K562 (cell line): Measurements from ENCODE around the gene ERG28. TPM values are rescaled to one million over a fixed set of nuclear protein-coding genes. Genes with fewer than 3 reads are reported as not detected.
A peak's percentile ranks its signal among the peaks of the same experiment; 100 is the strongest.
"Not testable (repeated sequence)": the region's sequence is repeated elsewhere in the genome, so short reads cannot be mapped to it uniquely, and the experiment has no call there.

Source experiments
- ATAC-seq: fragments of 200-7000 bp; cut with Tn5 transposase; 3 replicates; pipeline ENCODE4 v1.9.1; 2020; ENCODE audit warnings: moderate library complexity
- BruUV-seq: library from RNA; stranded (reverse); fragments of 400-500 nt; replicated peaks from 2 replicates; lab custom pipeline; 2021; lab: Mats Ljungman, UMichigan
- CTCF ChIA-PET: fragments of 300-600 bp; formaldehyde crosslinking; extraction: SDS; loops from one replicate; lab custom pipeline; 2021; ENCODE audit warnings: low intra/inter-chr PET ratio; lab: Yijun Ruan, JAX
- POLR2A ChIA-PET: fragments of 300-600, 350-650 bp; sonication (Branson Sonifier 250); formaldehyde crosslinking; extraction: SDS; loops from one replicate; lab custom pipeline; 2021; ENCODE audit warnings: antibody characterized with exemption, inconsistent platforms; lab: Yijun Ruan, JAX
- DNase-seq, 4 experiments: peaks; one replicate each; pipeline versions ENCODE4 v3.0.0 to v3.0.0-alpha.2; 2011 to 2018; ENCODE audit warnings: low spot score in 3 of 4, mixed read lengths in 3 of 4; ENCODE audit errors: extremely low read depth in 1 of 4
- FAIRE-seq: peaks from 2 replicates; lab custom pipeline; 2011; peaks lifted over from hg19 to GRCh38; lab: Jason Lieb, UNC
- H2AFZ ChIP-seq: 2 replicates; pipeline ENCODE4 v1.6.0; 2011; ENCODE audit warnings: low read depth, low read length, control low read depth, inconsistent platforms
- H3K27ac ChIP-seq: fragments of 200-600 bp; 3 replicates; pipeline ENCODE4 v1.8.0; 2011; ENCODE audit warnings: low read depth, mild to moderate bottlenecking, control low read depth, inconsistent platforms, low read length, moderate library complexity, mixed read lengths; ENCODE audit errors: extremely low read depth
- H3K27me3 ChIP-seq, 2 experiments: fragments of 300-600 bp in 1 of 2; 2 replicates in 1 of 2; 3 replicates in 1 of 2; pipeline versions ENCODE4 v1.6.0 to v1.8.0; 2011; ENCODE audit warnings: inconsistent platforms in 2 of 2, low read length in 2 of 2, mild to moderate bottlenecking in 1 of 2, mixed read lengths in 1 of 2, moderate library complexity in 1 of 2; ENCODE audit not compliant: control insufficient read depth in 2 of 2, insufficient read depth in 2 of 2
- H3K36me3 ChIP-seq: fragments of 300-600 bp; 3 replicates; pipeline ENCODE4 v1.8.0; 2011; ENCODE audit warnings: mild to moderate bottlenecking, low read length, inconsistent platforms; ENCODE audit not compliant: control insufficient read depth, insufficient read depth
- H3K4me1 ChIP-seq, 2 experiments: fragments of 200-600 bp in 1 of 2; replicated peaks in 1 of 2; 2 replicates in 1 of 2; 3 replicates in 1 of 2; pipeline versions ENCODE4 v1.5.1 to v1.8.0; 2011; ENCODE audit warnings: inconsistent platforms in 2 of 2, low read length in 2 of 2, mild to moderate bottlenecking in 1 of 2, mixed read lengths in 1 of 2, moderate library complexity in 1 of 2; ENCODE audit not compliant: control insufficient read depth in 2 of 2, insufficient read depth in 2 of 2
- H3K4me2 ChIP-seq: 2 replicates; pipeline ENCODE4 v1.6.1; 2011; ENCODE audit warnings: low read length, control low read depth, inconsistent platforms, mixed read lengths; ENCODE audit not compliant: insufficient read depth
- H3K4me3 ChIP-seq: fragments of 200-600 bp; sonication (generic), shearing (Covaris generic); 2 replicates; pipeline ENCODE4 v1.5.1; 2016; ENCODE audit warnings: control low read depth, inconsistent platforms
- H3K79me2 ChIP-seq: fragments of 200-600 bp; 3 replicates; pipeline ENCODE4 v1.8.0; 2011; ENCODE audit warnings: low read length, inconsistent platforms; ENCODE audit not compliant: control insufficient read depth, insufficient read depth
- H3K9ac ChIP-seq, 2 experiments: 2 replicates each; pipeline versions ENCODE4 v1.6.0 to v1.6.1; 2011; ENCODE audit warnings: low read depth in 2 of 2, low read length in 2 of 2, control low read depth in 1 of 2, inconsistent platforms in 1 of 2, mild to moderate bottlenecking in 1 of 2, mixed read lengths in 1 of 2; ENCODE audit not compliant: insufficient read depth in 1 of 2
- H3K9me1 ChIP-seq: one replicate; pipeline ENCODE4 v1.6.0; 2011; ENCODE audit warnings: inconsistent platforms, mild to moderate bottlenecking, low read length, moderate library complexity; ENCODE audit not compliant: control insufficient read depth, insufficient read depth
- H3K9me3 ChIP-seq: replicated peaks from 2 replicates; pipeline ENCODE4 v1.5.1; 2011; ENCODE audit warnings: low read depth, low read length, inconsistent platforms; ENCODE audit not compliant: control insufficient read depth, insufficient read depth
- H4K20me1 ChIP-seq: replicated peaks from 2 replicates; pipeline ENCODE4 v1.6.1; 2011; ENCODE audit warnings: low read length, inconsistent platforms, mixed read lengths; ENCODE audit not compliant: control insufficient read depth, insufficient read depth
- DNMT1 ChIP-seq: fragments of 450-650 bp; IDR thresholded peaks from 2 replicates; pipeline ENCODE4 v1.6.1; 2016; ENCODE audit warnings: antibody characterized with exemption, mild to moderate bottlenecking
- FOXJ2 ChIP-seq: fragments of 200-800 bp; sonication (Bioruptor generic); IDR thresholded peaks from 2 replicates; pipeline ENCODE4 v1.6.1; 2016; ENCODE audit warnings: missing genetic modification characterization, missing compliant biosample characterization
- HEY1 ChIP-seq: fragments of 250-450 bp; sonication (Bioruptor Pico); IDR thresholded peaks from 2 replicates; pipeline ENCODE4 v1.5.0; 2020; ENCODE audit warnings: mild to moderate bottlenecking, moderate library complexity, borderline replicate concordance
- ILK ChIP-seq: fragments of 450-650 bp; IDR thresholded peaks from 2 replicates; pipeline ENCODE4 v1.6.1; 2016; ENCODE audit warnings: missing genetic modification characterization, low read depth, mild to moderate bottlenecking, missing compliant biosample characterization, moderate library complexity, borderline replicate concordance
- KHSRP ChIP-seq: fragments of 450-650 bp; IDR thresholded peaks from 2 replicates; pipeline ENCODE4 v1.6.1; 2017
- MAX ChIP-seq: sonication (generic); formaldehyde crosslinking; IDR thresholded peaks from 2 replicates; pipeline ENCODE4 v1.9.0; 2022; ENCODE audit warnings: mild to moderate bottlenecking, missing genetic modification reagents
- PTTG1 ChIP-seq: fragments of 450-650 bp; IDR thresholded peaks from 2 replicates; pipeline ENCODE4 v1.6.1; 2016; ENCODE audit warnings: low read depth, mild to moderate bottlenecking, missing genetic modification characterization, missing compliant biosample characterization
- TARDBP ChIP-seq: fragments of 450-650 bp; IDR thresholded peaks from 2 replicates; pipeline ENCODE4 v1.6.1; 2016
- U2AF2 ChIP-seq: fragments of 200-400 bp; formaldehyde crosslinking; optimal IDR thresholded peaks from 2 replicates; pipeline ENCODE3; 2017; ENCODE audit warnings: low read depth, mild to moderate bottlenecking, low read length
- ZBTB33 ChIP-seq: sonication (generic); formaldehyde crosslinking; IDR thresholded peaks from 2 replicates; pipeline ENCODE4 v1.8.1; 2023; ENCODE audit warnings: mild to moderate bottlenecking, missing genetic modification reagents
- ZNF124 ChIP-seq: sonication (generic); formaldehyde crosslinking; IDR thresholded peaks from 2 replicates; pipeline ENCODE4 v1.8.1; 2022; ENCODE audit warnings: missing genetic modification reagents
- ZNF408 ChIP-seq: fragments of 250-450 bp; sonication (Bioruptor Pico); IDR thresholded peaks from 2 replicates; pipeline ENCODE4 v1.4.0; 2020; ENCODE audit warnings: low read depth, mild to moderate bottlenecking, moderate library complexity
- ZNF695 ChIP-seq: fragments of 450-650 bp; formaldehyde crosslinking; IDR thresholded peaks from 2 replicates; pipeline ENCODE4 v1.4.0; 2020; ENCODE audit warnings: mild to moderate bottlenecking, moderate library complexity
- WGBS: fragments of 100-300 bp; shearing (Covaris generic); methylation state at CpG from one replicate; pipeline ENCODE4 v1.1.6; 2016; ENCODE audit warnings: low coverage, mixed read lengths; ENCODE audit not compliant: insufficient coverage; ENCODE audit errors: missing lambda C conversion rate; 5-methylcytosine and 5-hydroxymethylcytosine counted together
- in situ Hi-C: fragments of 300-500 bp; cut with MboI; formaldehyde crosslinking; loops from 4 replicates; pipeline ENCODE4 v1.15.0; 2018; ENCODE audit warnings: inconsistent platforms, mixed read lengths
- intact Hi-C: fragments of 100-400 bp; cut with micrococcal nuclease; formaldehyde crosslinking; loops from 2 replicates; pipeline ENCODE4 v1.14.2; 2022
- polyA plus RNA-seq, 8 experiments: library from polyadenylated mRNA; depleted of rRNA in 4 of 8; stranded (reverse) in 5 of 8; unstranded in 3 of 8; fragments of >200 nt; fragmentation: Nextera tagmentation in 2 of 8; fragmentation: Illumina TruSeq in 1 of 8; extraction: Ambion mirVana in 2 of 8; extraction: Trizol in 1 of 8; gene quantifications; 2 replicates each; pipeline versions ENCODE4 v1.2.1 to v1.2.3, GENCODE V29; 2011 to 2014; ENCODE audit warnings: inconsistent platforms in 1 of 8, missing spikeins in 1 of 8
- total RNA-seq, 7 experiments: library from RNA; depleted of rRNA in 6 of 7; stranded (reverse); fragments of >200 nt in 6 of 7; fragmentation: Illumina TruSeq in 2 of 7; extraction: Trizol in 2 of 7; gene quantifications; 2 replicates each; pipeline versions ENCODE4 v1.2.1 to v1.2.3, GENCODE V29; 2011 to 2021; ENCODE audit warnings: low replicate concordance in 1 of 7

ERG28 gene
- total and polyA plus RNA-seq, 9 of the 15 experiments (the other 6 are each of a cell fraction or from before 2014, with no cell fraction given) = 3.1 to 34.2 (median 14.2) TPM

GRCh38 chr14:75695025-75695424 lies 34.3 kb upstream of the ERG28 start:
- H3K27me3 ChIP-seq, H3K4me3 ChIP-seq, H3K79me2 ChIP-seq, H3K27ac ChIP-seq, ATAC-seq, H3K9me1 ChIP-seq, H2AFZ ChIP-seq, H3K9me3 ChIP-seq, FAIRE-seq, H3K4me1 ChIP-seq, H3K9ac ChIP-seq, H4K20me1 ChIP-seq, in situ Hi-C loops, H3K4me2 ChIP-seq, CTCF ChIA-PET, POLR2A ChIA-PET, DNase-seq, BruUV-seq: not testable (repeated sequence)
- intact Hi-C loops = loop anchor here (10.0 kb wide), 1 partner anchor 60 kb away; no protein-coding TSS in a partner anchor
- 89% methylated on average over 5 of the region's 6 CpGs for WGBS
- peaks cover 24% of the 10 kb centered on the region; the same call in 1 of the 3 replicates for H3K36me3 ChIP-seq
- peak; percentile 37; the same call in 1 of the 2 replicates for TF ChIP-seq ZBTB33 (CRISPR knock-in tag)

GRCh38 chr14:75690010-75690409 lies 29.3 kb upstream of the ERG28 start:
- H4K20me1 ChIP-seq = no peaks in the 10 kb centered on the region
- no peak for DNase-seq
- H3K27me3 ChIP-seq = no peaks in the 10 kb centered on the region
- POLR2A ChIA-PET = no interaction called here
- no peak for FAIRE-seq
- ATAC-seq = no peak
- in situ Hi-C loops (no loop called here), intact Hi-C loops (loop anchor here (10.0 kb wide), 1 partner anchor 65 kb away; no protein-coding TSS in a partner anchor)
- WGBS = 95% methylated on average over 5 of the region's 7 CpGs
- H3K9ac ChIP-seq = no peak overlapping the region
- H3K9me1 ChIP-seq = no peaks in the 10 kb centered on the region
- no peak overlapping the region for H2AFZ ChIP-seq
- H3K4me2 ChIP-seq = no peak overlapping the region
- H3K27ac ChIP-seq = no peak overlapping the region
- H3K4me3 ChIP-seq = no peak overlapping the region
- H3K9me3 ChIP-seq = no peaks in the 10 kb centered on the region
- H3K36me3 ChIP-seq = peaks cover 18% of the 10 kb centered on the region; the same call in 1 of the 3 replicates
- CTCF ChIA-PET = no interaction called here
- BruUV-seq = no TSS peak
- no peaks in the 10 kb centered on the region for H3K79me2 ChIP-seq
- H3K4me1 ChIP-seq = no peaks in the 10 kb centered on the region
- TF ChIP-seq FOXJ2 (no peak), MAX (CRISPR knock-in tag) (no peak), HEY1 (no peak), KHSRP (no peak), PTTG1 (no peak), ZNF408 (CRISPR knock-in tag) (no peak), ILK (tag) (no peak), ZNF695 (CRISPR knock-in tag) (no peak), TARDBP (no peak), U2AF2 (no peak), ZNF124 (CRISPR knock-in tag) (no peak), DNMT1 (no peak)
